GM03348 (cell line): ENCODE measurements around the gene TDRD12.
"Not testable (repeated sequence)": the region's sequence is repeated elsewhere in the genome, so short reads cannot be mapped to it uniquely, and the experiment has no call there.

ENCODE experiments used
- DNase-seq: peaks from one replicate; pipeline ENCODE4 v3.0.0; 2012; ENCODE audit warnings: low spot score

Gene TDRD12

GRCh38 chr19:32746631-32747196, 27.1 kb downstream of the TDRD12 start:
- not testable (repeated sequence) for DNase-seq

- DNase-seq = no peak
Measured at GRCh38 chr19:32748497-32748896, 28.9 kb downstream of the TDRD12 start.

DNA sequence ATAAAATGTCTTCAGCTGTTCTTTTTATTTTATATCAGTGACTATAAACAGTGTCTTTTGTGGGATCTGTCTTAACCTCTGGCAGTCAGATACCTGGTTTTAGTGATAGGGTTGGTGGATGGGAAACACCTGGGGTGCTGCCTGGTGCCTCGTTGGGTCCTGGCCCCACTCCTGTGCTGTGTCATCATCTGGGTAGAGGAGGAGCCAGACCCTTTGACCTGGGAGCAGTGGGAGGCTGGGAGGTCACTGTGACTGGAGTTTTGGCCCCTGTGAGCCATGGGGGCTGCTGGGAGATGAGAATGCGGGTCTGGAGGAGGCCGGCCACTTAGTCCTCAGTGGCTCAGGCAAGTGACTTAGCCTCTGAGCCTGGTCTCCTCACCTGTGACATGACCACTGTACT, 29.4 kb downstream of the TDRD12 start:
- DNase-seq = no peak

GRCh38 chr19:32749361-32749760, 29.8 kb downstream of the TDRD12 start:
- no peak for DNase-seq

DNA sequence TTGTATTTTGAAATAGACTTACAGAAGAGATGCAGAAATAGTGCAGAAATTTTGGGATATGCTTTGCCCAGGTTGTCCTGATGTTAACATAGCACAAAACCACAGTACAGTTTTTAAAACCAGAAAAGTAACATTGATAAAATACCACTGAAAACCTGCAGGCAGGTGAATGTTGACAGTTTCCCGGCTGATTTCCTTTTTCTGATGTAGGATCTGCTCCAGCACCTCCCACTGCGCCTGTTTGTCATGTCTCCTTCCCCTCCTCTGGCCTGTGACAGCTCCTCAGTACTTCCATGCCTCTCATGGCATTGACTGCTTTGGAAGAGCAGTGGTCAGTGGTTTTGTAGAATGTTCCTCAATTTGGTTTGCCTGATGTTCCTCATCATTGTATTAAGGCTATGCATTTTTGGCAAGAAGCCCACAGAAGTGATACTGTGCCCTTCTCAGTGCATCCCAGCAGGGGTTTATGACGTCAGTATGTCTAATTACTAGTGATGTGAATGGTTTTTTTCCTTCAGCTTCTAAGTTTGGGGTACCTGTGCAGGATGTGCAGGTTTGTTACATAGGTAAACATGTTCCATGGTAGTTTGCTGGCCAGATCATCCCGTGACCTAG, 31.0 kb downstream of the TDRD12 start:
- DNase-seq = no peak

DNA sequence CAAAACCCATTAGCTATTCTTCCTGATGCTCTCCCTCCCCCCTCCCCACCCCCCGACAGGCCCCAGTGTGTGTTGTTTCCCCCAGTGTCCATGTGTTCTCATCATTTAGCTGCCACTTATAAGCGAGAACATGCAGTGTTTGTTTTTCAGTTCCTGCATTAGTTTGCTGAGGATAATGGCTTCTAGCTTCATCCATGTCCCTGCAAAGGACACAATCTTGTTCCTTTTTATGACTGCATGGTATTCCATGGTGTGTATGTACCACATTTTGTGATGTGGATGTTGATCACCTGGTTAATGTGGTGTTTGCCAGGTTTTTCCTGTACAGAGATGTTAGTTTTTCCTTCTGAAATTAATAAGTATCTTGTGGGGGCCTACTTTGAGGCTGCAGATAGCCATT, 31.5 kb downstream of the TDRD12 start:
- DNase-seq = no peak

DNA sequence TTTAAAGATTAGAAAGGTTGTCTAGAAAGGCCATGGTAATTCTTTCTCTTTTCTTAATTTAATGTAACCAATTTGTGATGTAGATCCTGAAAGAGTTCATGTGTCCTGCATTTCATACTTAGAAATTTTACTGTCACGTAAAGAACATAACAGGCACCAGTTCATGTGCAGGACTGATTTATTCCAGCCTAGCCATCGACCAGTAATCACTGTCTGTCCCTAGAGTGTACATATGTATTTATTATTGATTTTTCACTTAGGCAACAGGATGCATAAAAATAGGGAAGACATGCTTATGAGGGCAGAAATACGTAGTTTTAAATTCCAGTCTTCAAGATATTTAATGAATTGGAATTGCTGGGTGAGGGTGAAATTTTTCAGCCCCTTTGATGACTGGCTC, 37.6 kb downstream of the TDRD12 start:
- DNase-seq = no peak

DNA sequence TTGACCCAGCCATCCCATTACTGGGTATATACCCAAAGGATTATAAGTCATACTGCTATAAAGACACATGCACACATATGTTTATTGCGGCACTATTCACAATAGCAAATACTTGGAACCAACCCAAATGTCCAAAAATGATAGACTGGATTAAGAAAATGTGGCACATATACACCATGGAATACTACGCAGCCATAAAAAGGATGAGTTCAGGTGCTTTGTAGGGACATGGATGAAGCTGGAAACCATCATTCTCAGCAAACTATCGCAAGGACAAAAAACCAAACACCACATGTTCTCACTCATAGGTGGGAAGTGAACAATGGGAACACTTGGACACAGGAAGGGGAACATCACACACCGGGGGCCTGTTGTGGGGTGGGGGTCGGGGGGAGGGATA, 45.8 kb downstream of the TDRD12 start:
- not testable (repeated sequence) for DNase-seq

GRCh38 chr19:32767951-32768679, 48.5 kb downstream of the TDRD12 start:
- no peak for DNase-seq

- DNase-seq = no peak
Measured at GRCh38 chr19:32771596-32771995, 52.0 kb downstream of the TDRD12 start.

DNA sequence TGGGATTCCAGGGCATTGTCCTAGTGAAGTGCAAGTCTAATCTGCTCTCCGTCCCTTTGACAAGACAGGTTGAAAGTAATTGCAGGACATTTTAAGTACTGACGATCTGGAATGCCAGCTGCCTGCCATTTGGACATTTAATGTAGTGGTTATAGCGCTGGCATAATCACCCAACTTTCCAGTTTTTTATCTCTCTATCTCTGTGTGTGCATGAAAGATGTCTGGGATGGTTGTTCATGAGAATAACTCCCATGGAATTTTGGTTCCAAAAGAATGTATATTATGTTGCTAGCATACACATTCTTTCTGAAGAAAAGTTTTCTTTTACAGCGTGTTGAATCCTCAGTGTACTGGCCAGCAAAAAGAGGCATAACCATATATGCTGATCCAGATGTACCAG, 53.6 kb downstream of the TDRD12 start:
- no peak for DNase-seq

- no peak for DNase-seq
Measured at GRCh38 chr19:32779082-32779481, 59.5 kb downstream of the TDRD12 start.

DNA sequence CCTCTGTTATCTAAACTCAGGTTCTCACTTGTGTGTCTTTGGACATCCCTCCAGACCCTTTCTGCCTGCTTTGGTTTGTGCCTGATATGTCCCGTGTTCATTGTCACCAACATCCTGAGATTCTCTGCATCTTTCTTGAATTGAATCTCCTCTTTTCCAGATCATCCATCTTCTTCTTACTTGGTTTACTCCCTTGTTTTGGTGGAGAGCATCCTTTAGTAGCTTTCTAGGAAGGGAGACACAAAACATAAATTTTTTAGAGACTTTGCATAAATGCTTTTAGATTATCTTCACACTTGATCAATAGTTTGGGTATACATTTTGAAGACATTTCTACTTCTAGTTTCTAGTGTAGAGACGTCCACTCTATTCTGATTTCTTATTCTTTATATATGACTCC, 61.7 kb downstream of the TDRD12 start:
- DNase-seq = no peak

DNA sequence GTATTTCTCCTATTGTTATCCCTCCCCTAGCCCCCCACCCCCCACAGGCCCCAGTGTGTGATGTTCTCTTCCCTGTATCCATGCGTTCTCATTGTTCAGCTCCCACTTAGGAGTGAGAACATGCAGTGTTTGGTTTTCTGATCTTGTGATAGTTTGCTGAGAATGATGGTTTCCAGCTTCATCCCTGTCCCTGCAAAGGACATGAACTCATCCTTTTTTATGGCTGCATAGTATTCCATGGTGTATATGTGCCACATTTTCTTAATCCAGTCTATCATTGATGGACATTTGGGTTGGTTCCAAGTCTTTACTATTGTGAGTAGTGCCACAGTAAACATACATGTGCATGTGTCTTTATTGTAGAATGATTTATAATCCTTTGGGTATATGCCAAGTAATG, 62.5 kb downstream of the TDRD12 start:
- not testable (repeated sequence) for DNase-seq

GRCh38 chr19:32787161-32787813, 67.7 kb downstream of the TDRD12 start:
- not testable (repeated sequence) for DNase-seq

DNA sequence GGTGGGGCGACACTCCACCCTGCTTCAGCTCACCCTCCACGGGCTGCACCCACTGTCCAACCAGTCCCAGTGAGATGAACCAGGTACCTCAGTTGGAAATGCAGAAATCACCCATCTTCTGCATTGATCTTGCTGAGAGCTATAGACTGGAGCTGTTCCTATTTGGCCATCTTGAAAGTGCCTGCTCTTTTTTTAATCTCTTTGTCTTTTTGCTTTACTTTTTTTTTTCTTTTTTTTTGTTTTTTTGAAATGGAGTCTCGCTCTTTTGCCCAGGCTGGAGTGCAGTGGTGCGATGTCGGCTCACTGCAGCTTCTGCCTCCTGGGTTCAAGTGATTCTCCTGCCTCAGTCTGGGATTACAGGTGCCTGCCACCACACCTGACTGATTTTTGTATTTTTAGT, 68.3 kb downstream of the TDRD12 start:
- DNase-seq = not testable (repeated sequence)

DNA sequence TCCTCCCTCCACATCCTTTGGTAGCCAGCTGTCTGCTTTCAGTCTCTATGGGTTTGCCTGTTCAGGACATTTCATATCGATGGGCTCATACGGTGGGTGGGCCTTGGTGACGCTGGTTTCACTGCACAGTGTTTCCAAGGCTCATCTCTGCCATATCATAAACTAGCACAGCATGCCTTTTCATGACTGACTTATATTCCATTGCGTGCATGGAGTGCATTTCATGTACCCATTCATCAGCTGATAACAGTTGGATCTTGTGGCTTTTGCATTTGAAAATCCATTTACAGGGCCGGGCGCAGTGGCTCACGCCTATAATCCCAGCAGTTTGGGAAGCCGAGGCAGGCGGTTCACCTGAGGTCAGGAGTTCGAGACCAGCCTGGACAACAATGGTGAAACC, 69.9 kb downstream of the TDRD12 start:
- no peak for DNase-seq

DNA sequence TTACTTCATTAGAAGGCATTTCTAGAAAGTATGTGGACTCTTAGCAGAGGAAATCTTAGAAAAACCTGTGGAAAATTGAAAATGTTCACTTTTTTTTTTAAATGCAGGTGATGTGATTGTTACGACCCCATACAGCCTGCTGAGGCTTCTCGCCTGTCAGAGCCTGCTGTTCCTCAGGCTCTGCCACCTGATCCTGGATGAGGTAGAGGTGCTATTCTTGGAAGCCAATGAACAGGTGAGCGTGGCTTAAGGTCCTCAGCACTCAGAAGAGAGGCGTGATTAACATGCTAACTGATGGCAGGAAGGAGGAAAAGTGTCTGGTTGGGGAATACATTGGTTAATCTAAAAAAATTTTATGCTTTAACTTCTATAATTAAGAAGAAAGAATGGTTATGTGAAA, 78.6 kb downstream of the TDRD12 start:
- no peak for DNase-seq

DNA sequence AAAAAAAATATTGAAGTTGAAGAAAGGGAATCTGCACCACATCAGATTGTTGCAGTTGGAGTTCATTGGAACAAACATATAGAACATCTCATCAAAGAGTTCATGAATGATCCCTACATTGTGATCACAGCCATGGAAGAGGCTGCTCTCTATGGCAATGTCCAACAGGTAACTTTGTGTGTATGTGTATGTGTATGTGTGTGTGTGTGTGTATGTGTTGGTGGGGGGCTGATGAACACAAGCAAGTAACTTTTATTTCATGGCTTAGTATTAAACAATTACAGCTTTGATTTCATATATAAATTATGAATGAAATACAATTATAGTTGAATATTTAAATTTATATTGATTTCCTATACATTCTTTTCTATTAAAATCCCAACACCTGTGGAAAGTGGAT, 80.6 kb downstream of the TDRD12 start:
- no peak for DNase-seq

DNA sequence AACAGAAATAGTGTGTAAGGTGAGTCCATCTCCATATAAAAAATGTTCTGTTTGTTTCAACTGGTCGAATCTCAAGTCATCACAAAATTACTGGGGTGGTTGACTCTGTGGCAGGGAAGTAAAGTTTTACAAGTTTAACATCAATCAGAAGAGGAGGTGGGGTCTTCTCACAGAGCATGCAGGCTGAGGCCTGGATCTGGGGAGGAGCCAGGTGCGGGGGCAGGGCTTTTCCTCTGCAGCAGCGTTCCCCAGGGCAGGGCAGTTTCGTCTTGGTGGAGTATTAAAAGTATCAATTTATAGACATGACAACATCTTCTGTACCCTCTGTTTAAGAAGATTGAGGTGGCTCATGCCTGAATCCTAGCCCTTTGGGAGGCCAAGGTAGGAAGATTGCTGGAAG, 81.2 kb downstream of the TDRD12 start:
- no peak for DNase-seq

DNA sequence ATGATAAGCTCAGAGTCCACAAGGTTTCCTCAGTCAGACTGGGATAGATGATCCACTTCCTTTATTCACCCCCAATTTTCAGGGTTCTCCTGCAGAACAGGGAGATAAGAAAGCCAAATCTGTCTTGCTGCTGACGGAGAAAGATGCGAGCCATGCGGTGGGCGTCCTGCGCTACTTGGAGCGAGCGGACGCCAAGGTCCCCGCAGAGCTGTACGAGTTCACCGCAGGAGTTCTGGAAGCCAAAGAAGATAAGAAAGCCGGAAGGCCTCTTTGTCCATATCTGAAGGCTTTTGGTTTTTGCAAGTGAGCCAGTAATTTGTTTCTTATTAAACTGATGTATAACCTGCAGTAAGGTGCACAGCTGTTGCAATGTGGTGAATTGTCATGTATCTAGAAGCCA, 83.3 kb downstream of the TDRD12 start:
- DNase-seq = no peak

DNA sequence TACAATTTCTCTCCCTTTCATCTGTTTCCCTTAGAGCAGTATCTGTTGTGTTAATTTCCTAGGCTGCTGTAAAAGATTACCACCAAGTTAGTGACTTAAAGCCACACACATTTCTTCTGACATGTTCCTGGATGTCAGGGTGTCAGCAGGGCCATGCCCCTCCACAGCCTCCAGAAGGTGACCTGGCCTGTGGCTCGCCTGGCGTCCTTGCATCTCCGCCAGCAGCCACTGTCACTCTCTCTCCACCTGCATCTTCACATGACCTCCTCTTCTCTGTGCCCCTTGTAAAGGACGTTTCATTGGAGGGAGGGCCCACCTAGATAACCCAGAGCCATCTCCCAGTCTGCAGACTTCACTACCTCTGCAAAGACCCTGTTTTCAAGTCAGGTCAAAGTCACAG, 88.7 kb downstream of the TDRD12 start:
- no peak for DNase-seq

DNA sequence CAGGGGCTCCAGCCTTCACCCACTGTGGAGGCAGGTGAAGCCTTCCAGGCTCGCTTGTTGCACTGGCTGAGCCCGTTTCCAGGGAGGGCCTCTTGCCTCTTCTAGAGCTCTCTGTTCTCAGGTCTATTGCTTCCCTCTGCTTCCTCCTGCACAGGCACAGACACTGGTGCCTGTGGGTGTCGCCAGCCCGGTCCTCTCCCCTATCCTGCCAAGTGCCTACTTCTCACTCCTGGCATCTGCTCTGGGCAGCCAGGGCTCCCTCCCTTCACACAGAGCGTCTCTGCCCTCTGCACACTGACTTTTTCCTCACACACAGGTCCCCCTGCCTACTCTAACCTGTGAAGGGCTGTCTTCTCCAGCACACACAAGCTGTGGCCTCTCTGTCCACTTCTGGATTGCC, 89.7 kb downstream of the TDRD12 start:
- no peak for DNase-seq
